WI38 (cell line): ENCODE measurements around the gene VPS37B.

ENCODE experiments used
- H3K4me3 ChIP-seq: 2 replicates; pipeline ENCODE4 v1.5.1; 2011; ENCODE audit warnings: low read depth, mild to moderate bottlenecking, control low read depth, low read length
- CTCF ChIP-seq: IDR thresholded peaks from 2 replicates; pipeline ENCODE4 v1.5.1; 2012; ENCODE audit warnings: low read depth, mild to moderate bottlenecking, control low read depth, low read length

The VPS37B gene

DNA sequence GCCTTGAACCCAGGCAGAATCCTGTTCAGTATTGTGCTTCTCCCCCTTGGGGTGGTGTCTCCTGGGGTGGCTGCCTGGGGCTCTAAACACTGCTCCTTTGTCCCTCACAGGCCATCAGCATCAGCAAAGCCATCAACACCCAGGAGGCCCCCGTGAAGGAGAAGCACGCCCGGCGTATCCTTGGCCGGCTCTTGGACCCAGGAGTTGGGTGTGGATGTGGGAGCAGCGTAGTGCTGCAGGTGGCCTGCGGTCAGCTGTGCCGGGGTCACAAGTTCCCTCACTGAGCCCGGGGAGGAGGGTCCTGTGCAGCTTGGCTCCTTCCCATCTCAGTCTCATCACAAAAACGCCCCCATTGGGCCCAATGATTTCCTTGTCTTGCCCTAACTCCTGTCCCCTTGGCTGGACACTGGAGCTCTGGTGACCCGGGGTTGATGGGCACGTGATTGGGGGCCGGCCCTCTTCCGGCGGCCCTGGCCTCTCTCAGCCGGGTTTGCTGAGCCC is 48.0 kb downstream of the VPS37B start:
- H3K4me3 ChIP-seq = no peak overlapping the region
- no peak for TF ChIP-seq CTCF

- no peak overlapping the region for H3K4me3 ChIP-seq
- TF ChIP-seq CTCF = no peak
Measured at GRCh38 chr12:122847516-122847836, 48.4 kb downstream of the VPS37B start.

GRCh38 chr12:122846622-122847515 is 49.1 kb downstream of the VPS37B start:
- no peak for TF ChIP-seq CTCF
- no peak overlapping the region for H3K4me3 ChIP-seq

DNA sequence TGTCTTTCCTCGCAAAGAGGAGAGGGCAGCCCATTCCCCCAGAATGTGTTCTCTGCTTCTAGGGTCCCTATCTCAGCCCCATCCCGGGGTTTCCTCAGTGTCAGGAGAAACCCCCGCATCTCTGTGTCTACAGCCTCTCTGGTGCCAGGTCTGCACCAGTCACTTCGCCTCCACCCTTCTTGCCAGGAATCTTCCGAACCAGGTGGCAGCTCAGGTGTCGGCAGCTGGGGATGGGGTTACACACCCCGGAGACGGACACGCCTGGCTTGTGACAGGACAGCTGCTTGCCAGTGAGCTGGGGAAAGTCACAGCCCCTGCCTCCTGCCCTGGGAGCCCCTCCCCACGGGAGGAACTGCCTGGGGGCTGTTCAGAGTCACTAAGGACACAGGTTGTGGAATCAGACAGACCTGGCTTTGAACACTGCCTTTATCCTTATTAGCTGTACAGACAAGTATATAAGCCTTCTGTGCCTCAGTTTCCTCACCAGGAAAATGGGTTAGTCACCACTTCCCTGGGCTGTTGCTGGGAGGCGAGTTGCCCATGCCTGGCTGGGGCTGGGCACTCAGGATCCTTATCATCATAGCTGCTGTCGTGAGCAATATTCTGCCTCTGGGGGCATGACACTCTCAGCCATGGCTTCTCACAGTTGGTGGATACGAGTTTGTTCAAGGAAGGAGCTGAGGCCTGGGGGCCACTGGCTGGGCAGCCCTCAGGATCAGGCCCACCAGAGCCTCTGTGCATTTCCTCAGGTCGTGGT is 49.9 kb downstream of the VPS37B start:
- no peak for TF ChIP-seq CTCF
- H3K4me3 ChIP-seq = no peak overlapping the region

DNA sequence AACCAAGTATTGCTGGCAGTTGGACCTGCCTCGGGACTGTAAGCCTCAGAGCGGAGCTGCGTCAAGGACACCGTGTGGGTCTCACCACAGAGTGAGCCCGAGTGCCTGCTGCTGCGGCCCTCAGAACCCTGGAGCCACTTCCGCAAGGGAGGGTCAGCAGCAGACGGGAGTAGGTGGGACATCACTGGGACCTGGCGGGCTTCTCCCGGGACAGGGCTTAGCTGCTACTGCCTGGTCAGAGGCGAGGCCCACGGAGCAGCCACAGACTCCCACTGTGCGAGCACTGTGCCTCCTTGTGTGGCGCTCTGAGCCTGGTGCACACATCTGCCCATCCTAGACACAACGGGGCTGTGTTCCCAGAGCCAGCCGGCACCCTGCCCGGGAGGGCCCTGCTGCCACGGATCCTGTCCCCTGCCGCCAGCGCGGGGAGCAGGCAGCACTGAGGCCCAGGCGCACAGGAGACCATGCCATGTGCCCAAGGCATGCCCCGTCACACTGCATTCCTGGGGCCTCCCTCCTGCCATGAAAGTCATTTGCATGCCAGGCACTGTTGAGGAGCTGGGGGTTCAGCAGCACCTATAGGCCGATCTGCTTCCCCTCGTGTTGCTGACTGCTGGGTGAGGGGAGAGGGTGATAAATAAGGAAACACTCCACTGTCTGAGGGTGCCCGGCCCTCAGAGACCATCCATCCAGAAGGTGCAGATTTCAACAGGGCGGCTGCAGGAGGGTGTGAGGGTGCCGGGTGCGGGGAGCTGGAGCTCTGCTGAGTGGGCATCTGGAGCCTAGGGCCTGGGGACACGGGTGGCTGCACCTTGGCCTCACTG is 50.7 kb downstream of the VPS37B start:
- no peak overlapping the region for H3K4me3 ChIP-seq
- no peak for TF ChIP-seq CTCF

- no peak for TF ChIP-seq CTCF
- H3K4me3 ChIP-seq = no peak overlapping the region
Measured at GRCh38 chr12:122844366-122844971, 51.5 kb downstream of the VPS37B start.
